Measurements from ENCODE around the gene ACOT8. TPM values are rescaled to one million over a fixed set of nuclear protein-coding genes. Genes with fewer than 3 reads are reported as not detected.

Gene ACOT8
- total and polyA plus RNA-seq, 4 experiments from 2014 or later, result 30.6 to 54.3 (median 35.7) TPM

DNA sequence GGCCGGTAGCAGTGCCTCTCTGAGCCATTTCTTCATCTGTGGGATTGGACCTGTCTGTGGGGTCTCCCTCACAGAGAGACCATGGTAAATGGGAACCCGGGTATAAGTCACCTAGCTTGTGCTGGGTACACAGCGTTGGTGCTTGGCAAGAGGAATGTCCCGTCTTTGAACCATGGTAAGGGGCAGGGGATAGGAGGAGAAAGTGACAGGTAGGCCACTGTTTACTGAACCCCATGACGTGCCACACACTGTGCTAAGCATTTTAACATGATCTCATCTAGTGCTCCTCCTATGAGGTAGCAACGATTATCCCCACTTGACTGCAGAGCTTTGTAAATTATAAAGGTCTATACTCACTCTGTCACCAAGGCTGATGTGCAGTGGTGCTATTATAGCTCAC is 29.5 kb downstream of the ACOT8 start:
- Mint-ChIP-seq H3K4me1 (peaks cover 7 to 18% (median 13%) of the 10 kb centered on the region in 4 donors), H3K27ac (no peak overlapping the region), H3K36me3 (no peaks in the 10 kb centered on the region), H3K9me3 (no peaks in the 10 kb centered on the region), H3K4me3 (no peak overlapping the region), H3K27me3 (peaks cover 6 to 15% of the 10 kb centered on the region in 2 donors)
- intact Hi-C loops (cut with micrococcal nuclease), result no loop called here
- H3K27me3 ChIP-seq (ENCODE audit: insufficient read depth, low read length), result no peaks in the 10 kb centered on the region
- POLR2A ChIA-PET (ENCODE audit: partially characterized antibody), result no interaction called here
- CTCF ChIA-PET (ENCODE audit: partially characterized antibody), result interaction anchor here (0.6 to 1.0 kb wide), 2 partner anchors 21 to 142 kb away, joined by 3 read pairs; no protein-coding TSS in a partner anchor
- no peaks in the 10 kb centered on the region for H3K9me3 ChIP-seq (ENCODE audit: control insufficient read depth in 1 of 2, low read length in 2 of 2)
- no peak overlapping the region for H3K27ac ChIP-seq (ENCODE audit: low read depth, low read length)
- H3K4me1 ChIP-seq (ENCODE audit: insufficient read depth, low read length), result peaks cover 6% of the 10 kb centered on the region
- no peak overlapping the region for H3K4me3 ChIP-seq (ENCODE audit: low read length in 2 of 2)
- no peak for DNase-seq
- H3K36me3 ChIP-seq (ENCODE audit: insufficient read depth, low read length), result no peaks in the 10 kb centered on the region

DNA sequence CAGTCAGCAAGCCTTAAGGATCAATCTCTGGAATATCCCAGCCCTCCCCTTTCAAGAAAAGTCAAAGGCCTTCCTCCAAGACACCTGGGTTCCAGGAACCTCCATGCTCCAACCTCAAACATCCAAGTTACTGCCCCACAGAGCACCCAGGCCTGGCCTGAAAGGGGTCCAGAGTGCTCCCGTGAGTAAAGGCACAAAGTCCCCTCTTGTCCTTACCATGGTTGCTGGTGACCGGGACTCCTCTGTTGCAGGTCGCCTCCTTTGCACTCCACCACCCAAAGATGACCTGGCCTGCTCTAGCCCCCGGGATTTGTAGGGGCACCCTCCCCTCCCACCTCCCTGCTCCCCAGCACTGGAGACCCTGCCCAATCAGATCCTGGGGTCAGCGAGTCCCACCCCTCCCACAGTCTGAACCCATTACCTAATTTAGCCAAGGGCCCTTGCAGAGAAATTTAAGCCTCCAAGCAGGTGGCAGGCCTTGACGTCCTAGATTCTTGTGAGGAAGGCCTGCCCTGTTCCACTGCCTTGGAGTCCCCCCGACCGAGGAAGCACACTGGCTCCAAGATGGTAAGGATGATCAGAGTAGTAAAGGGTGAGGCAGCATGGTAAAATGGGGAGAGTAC is 30.1 kb downstream of the ACOT8 start, which contains the start of gene TNNC2:
Gene TNNC2, minus strand, starts transcription at position 283 of the 623 bp plus-strand sequence. Its CDS starts 64 bp downstream, at position 219.
- Histone ChIP-seq H3K9me3 (ENCODE audit: control insufficient read depth in 1 of 2, low read length in 2 of 2) (no peaks in the 10 kb centered on the region), H3K36me3 (ENCODE audit: insufficient read depth, low read length) (no peaks in the 10 kb centered on the region), H3K27me3 (ENCODE audit: insufficient read depth, low read length) (no peaks in the 10 kb centered on the region), H3K4me3 (ENCODE audit: low read length in 2 of 2) (no peak within 1 kb of the TSS), H3K4me1 (ENCODE audit: insufficient read depth, low read length) (peaks cover 7% of the 10 kb centered on the region), H3K27ac (ENCODE audit: low read depth, low read length) (no peak within 1 kb of the TSS)
- peak within 1 kb of the TSS in 1 of 8 donors; percentile 31 for H3K4me3 Mint-ChIP-seq
- no peak for DNase-seq
- peaks cover 6 to 17% of the 10 kb centered on the region in 2 donors for H3K27me3 Mint-ChIP-seq
- peak within 1 kb of the TSS in 1 of 7 donors; percentile 18 for H3K27ac Mint-ChIP-seq
- POLR2A ChIA-PET (ENCODE audit: partially characterized antibody), result interaction anchor here (1.2 kb wide), 1 partner anchor 107 kb away, joined by 3 read pairs; no protein-coding TSS in a partner anchor
- CTCF ChIA-PET (ENCODE audit: partially characterized antibody), result interaction anchor here (1.0 kb wide), 1 partner anchor 143 kb away, joined by 3 read pairs; no protein-coding TSS in a partner anchor
- peaks cover 7 to 19% (median 15%) of the 10 kb centered on the region in 4 donors for H3K4me1 Mint-ChIP-seq
- H3K36me3 Mint-ChIP-seq, result no peaks in the 10 kb centered on the region
- H3K9me3 Mint-ChIP-seq, result no peaks in the 10 kb centered on the region
- intact Hi-C loops (cut with micrococcal nuclease), result no loop called here

DNA sequence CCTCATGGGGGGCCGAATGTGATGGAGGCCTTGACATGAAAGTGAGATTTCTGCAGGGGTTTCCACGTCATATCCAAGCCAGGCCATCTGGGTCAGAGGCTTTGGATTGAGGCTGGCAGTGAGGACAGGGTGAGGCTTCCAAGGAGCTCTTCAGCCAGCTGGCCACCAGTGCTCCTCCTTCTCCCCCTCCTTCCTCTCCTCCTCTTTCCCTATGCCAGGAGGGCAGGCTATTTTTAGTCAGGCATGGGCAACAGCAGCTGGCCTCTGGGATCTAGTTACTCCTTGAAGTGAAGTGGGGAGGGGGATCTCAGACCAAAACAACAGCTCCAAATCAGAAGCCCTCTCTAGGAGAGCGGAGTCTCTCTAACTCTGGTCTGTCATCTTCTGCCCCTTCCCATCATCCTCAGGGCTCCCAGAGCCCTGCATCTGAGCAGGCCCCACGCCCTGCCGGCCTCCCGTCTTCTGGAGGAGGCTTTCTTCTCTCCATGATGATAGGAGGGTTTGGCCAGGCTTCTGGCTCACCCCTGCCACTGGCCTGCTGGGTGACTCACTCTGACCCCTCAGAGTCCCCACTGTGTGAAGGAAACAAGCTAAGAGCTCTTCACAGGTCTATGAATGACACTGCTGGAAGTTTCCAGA is 30.7 kb downstream of the ACOT8 start:
- DNase-seq, result no peak
- ChIA-PET POLR2A (ENCODE audit: partially characterized antibody) (interaction anchor here (0.7 to 1.2 kb wide), 2 partner anchors 107 to 1522 kb away, joined by 3 read pairs; no protein-coding TSS in a partner anchor), CTCF (ENCODE audit: partially characterized antibody) (no interaction called here)
- Mint-ChIP-seq H3K36me3 (no peaks in the 10 kb centered on the region), H3K27ac (no peak overlapping the region), H3K27me3 (peaks cover 6 to 20% of the 10 kb centered on the region in 2 donors), H3K4me1 (peaks cover 7 to 22% (median 15%) of the 10 kb centered on the region in 4 donors), H3K4me3 (no peak overlapping the region), H3K9me3 (no peaks in the 10 kb centered on the region)
- Histone ChIP-seq H3K4me3 (ENCODE audit: low read length in 2 of 2) (no peak overlapping the region), H3K9me3 (ENCODE audit: control insufficient read depth in 1 of 2, low read length in 2 of 2) (no peaks in the 10 kb centered on the region), H3K36me3 (ENCODE audit: insufficient read depth, low read length) (no peaks in the 10 kb centered on the region), H3K27me3 (ENCODE audit: insufficient read depth, low read length) (no peaks in the 10 kb centered on the region), H3K27ac (ENCODE audit: low read depth, low read length) (no peak overlapping the region), H3K4me1 (ENCODE audit: insufficient read depth, low read length) (peaks cover 7% of the 10 kb centered on the region)
- intact Hi-C loops (cut with micrococcal nuclease), result no loop called here

DNA sequence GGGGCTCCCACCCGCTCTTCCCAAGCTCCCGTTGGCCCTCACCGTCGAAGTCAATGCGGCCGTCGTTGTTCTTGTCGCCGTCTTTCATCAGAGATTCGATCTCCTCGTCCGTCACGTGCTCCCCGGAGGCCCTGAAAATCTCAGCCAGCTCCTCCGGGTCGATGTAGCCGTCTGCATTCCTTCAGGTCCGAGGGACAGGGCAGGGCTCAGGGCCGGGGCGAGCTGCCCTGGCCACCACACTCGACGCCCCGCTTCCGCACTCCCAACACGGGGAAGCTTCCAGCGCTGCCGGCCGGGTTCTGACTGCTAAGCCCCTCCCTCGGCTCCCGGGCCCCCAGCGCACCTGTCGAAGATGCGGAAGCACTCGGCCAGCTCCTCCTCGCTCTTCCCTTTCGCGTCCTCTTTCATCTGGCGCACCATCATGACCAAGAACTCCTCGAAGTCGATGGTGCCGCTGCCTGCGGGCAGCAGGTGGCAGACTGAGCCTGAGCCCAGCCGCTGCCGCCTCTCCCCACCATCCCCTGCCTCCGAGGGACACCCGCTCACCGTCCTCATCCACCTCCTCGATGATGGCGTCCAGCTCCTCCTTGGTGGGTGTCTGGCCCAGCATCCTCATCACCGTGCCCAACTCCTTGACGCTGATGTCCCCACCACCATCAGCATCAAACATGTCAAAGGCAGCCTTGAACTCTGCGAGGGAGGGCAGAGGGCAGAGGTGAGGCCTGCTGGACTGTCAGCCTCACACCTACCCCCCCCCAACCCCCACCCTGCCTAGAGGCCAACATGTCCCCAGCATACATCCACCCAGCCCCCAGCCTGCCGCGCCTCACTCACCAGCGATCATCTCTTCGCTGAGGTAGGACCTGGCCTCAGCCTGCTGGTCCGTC is 33.0 kb downstream of the ACOT8 start:
- Mint-ChIP-seq H3K27me3 (peaks cover 6 to 19% of the 10 kb centered on the region in 2 donors), H3K9me3 (no peaks in the 10 kb centered on the region), H3K4me1 (peaks cover 7 to 22% (median 15%) of the 10 kb centered on the region in 4 donors), H3K4me3 (peak overlapping the region; percentile 64 to 84 (median 80)), H3K27ac (peak overlapping the region in 6 of 7 donors; percentile 2 to 86 (median 66)), H3K36me3 (no peaks in the 10 kb centered on the region)
- Histone ChIP-seq H3K27me3 (ENCODE audit: insufficient read depth, low read length) (no peaks in the 10 kb centered on the region), H3K9me3 (ENCODE audit: control insufficient read depth in 1 of 2, low read length in 2 of 2) (no peaks in the 10 kb centered on the region), H3K4me3 (ENCODE audit: low read length in 2 of 2) (peak overlapping the region in 1 of 2 donors; percentile 46), H3K27ac (ENCODE audit: low read depth, low read length) (no peak overlapping the region), H3K36me3 (ENCODE audit: insufficient read depth, low read length) (no peaks in the 10 kb centered on the region), H3K4me1 (ENCODE audit: insufficient read depth, low read length) (peaks cover 7% of the 10 kb centered on the region)
- DNase-seq, result peak; percentile 37 to 58 (median 47)
- ChIA-PET CTCF (ENCODE audit: partially characterized antibody) (interaction anchor here (0.8 to 2.9 kb wide), 11 partner anchors 9 to 146 kb away, joined by 3 to 11 read pairs (median 4); partner anchors contain the start of genes CTSA and PCIF1), POLR2A (ENCODE audit: partially characterized antibody) (interaction anchor here (0.6 to 2.3 kb wide), 10 partner anchors 10 to 128 kb away, joined by 3 to 13 read pairs (median 4); partner anchors contain the start of genes CTSA, NEURL2, PCIF1 and SNX21)
- intact Hi-C loops (cut with micrococcal nuclease), result loop anchor here (1.0 to 2.0 kb wide), 3 partner anchors 33 to 139 kb away; partner anchors contain the start of genes ACOT8, CTSA, NEURL2 and ZSWIM3

DNA sequence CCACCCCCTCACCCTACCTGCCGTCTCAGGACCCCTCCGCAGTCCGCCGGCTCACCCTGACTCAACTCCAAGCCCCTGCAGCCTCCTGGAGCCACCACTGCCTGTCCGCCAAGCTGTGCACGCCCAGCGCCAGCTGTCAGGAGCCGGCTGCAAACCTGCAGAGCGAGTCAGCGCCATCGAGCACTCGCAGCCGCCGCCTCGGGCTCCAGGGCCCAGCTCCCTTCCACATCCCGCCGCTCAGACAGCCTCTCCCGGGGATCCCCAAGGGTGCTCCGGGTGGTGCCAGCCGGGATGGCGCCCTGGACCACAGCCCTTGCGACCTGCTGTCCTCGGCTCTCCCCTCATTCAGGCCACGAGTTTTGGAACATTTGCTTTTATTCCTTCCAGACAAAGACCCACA is 34.3 kb downstream of the ACOT8 start:
- Histone ChIP-seq H3K4me3 (ENCODE audit: low read length in 2 of 2) (no peak overlapping the region), H3K4me1 (ENCODE audit: insufficient read depth, low read length) (peaks cover 7% of the 10 kb centered on the region), H3K9me3 (ENCODE audit: control insufficient read depth in 1 of 2, low read length in 2 of 2) (no peaks in the 10 kb centered on the region), H3K36me3 (ENCODE audit: insufficient read depth, low read length) (no peaks in the 10 kb centered on the region), H3K27ac (ENCODE audit: low read depth, low read length) (no peak overlapping the region), H3K27me3 (ENCODE audit: insufficient read depth, low read length) (no peaks in the 10 kb centered on the region)
- ChIA-PET CTCF (ENCODE audit: partially characterized antibody) (interaction anchor here (2.9 kb wide), 1 partner anchor 24 kb away, joined by 11 read pairs; no protein-coding TSS in a partner anchor), POLR2A (ENCODE audit: partially characterized antibody) (interaction anchor here (0.9 to 2.3 kb wide), 3 partner anchors 10 to 36 kb away, joined by 3 to 13 read pairs (median 8); partner anchors contain the start of genes SNX21 and UBE2C)
- DNase-seq, result no peak
- peak overlapping the region in 1 of 8 donors; percentile 34 for H3K4me3 Mint-ChIP-seq
- H3K36me3 Mint-ChIP-seq, result no peaks in the 10 kb centered on the region
- peaks cover 6 to 21% of the 10 kb centered on the region in 2 donors for H3K27me3 Mint-ChIP-seq
- H3K9me3 Mint-ChIP-seq, result no peaks in the 10 kb centered on the region
- H3K4me1 Mint-ChIP-seq, result peaks cover 7 to 22% (median 15%) of the 10 kb centered on the region in 4 donors
- H3K27ac Mint-ChIP-seq, result peak overlapping the region in 1 of 7 donors; percentile 29
- intact Hi-C loops (cut with micrococcal nuclease), result no loop called here

DNA sequence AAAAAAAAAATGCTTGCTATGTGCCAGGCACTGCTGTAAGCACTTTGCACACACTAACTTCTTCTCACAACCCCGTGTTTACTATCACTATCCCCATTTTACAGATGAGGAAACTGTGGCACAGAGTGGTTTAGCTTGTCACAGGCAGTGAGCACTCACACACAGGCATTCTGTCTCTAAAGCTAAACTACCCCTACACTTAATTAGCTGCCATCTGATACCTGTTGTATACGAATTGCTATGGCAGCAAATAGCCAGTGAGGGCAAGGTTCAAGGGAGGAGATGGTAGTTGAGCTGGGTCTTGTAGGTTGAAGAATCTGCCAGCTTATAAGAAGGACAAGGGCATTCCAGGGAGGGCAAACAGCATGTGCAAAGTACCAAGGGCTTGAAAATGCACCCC is 35.2 kb downstream of the ACOT8 start:
- no peaks in the 10 kb centered on the region for H3K27me3 ChIP-seq (ENCODE audit: insufficient read depth, low read length)
- DNase-seq, result no peak
- intact Hi-C loops (cut with micrococcal nuclease), result no loop called here
- H3K9me3 ChIP-seq (ENCODE audit: control insufficient read depth in 1 of 2, low read length in 2 of 2), result no peaks in the 10 kb centered on the region
- H3K4me1 Mint-ChIP-seq, result peaks cover 7 to 22% (median 15%) of the 10 kb centered on the region in 4 donors
- H3K4me3 Mint-ChIP-seq, result no peak overlapping the region
- H3K4me3 ChIP-seq (ENCODE audit: low read length in 2 of 2), result no peak overlapping the region
- H3K9me3 Mint-ChIP-seq, result no peaks in the 10 kb centered on the region
- peak overlapping the region in 1 of 7 donors; percentile 27 for H3K27ac Mint-ChIP-seq
- CTCF ChIA-PET (ENCODE audit: partially characterized antibody), result interaction anchor here (2.9 kb wide), 1 partner anchor 23 kb away, joined by 11 read pairs; no protein-coding TSS in a partner anchor
- H3K27me3 Mint-ChIP-seq, result peaks cover 6 to 21% of the 10 kb centered on the region in 2 donors
- no peaks in the 10 kb centered on the region for H3K36me3 ChIP-seq (ENCODE audit: insufficient read depth, low read length)
- no peaks in the 10 kb centered on the region for H3K36me3 Mint-ChIP-seq
- H3K4me1 ChIP-seq (ENCODE audit: insufficient read depth, low read length), result peaks cover 7% of the 10 kb centered on the region
- POLR2A ChIA-PET (ENCODE audit: partially characterized antibody), result interaction anchor here (1.8 kb wide), 1 partner anchor 9 kb away, joined by 8 read pairs; the partner anchor contains the start of gene UBE2C
- no peak overlapping the region for H3K27ac ChIP-seq (ENCODE audit: low read depth, low read length)

All from CD4-positive, alpha-beta memory T cell (primary cell).